ENCODE data around the gene FBXO33. TPM values are rescaled to one million over a fixed set of nuclear protein-coding genes. Genes with fewer than 3 reads are reported as not detected.
A peak's percentile ranks its signal among the peaks of the same experiment; 100 is the strongest.

FBXO33 gene
- total RNA-seq, 1 experiment from 2014 or later, result 6.6 TPM

DNA sequence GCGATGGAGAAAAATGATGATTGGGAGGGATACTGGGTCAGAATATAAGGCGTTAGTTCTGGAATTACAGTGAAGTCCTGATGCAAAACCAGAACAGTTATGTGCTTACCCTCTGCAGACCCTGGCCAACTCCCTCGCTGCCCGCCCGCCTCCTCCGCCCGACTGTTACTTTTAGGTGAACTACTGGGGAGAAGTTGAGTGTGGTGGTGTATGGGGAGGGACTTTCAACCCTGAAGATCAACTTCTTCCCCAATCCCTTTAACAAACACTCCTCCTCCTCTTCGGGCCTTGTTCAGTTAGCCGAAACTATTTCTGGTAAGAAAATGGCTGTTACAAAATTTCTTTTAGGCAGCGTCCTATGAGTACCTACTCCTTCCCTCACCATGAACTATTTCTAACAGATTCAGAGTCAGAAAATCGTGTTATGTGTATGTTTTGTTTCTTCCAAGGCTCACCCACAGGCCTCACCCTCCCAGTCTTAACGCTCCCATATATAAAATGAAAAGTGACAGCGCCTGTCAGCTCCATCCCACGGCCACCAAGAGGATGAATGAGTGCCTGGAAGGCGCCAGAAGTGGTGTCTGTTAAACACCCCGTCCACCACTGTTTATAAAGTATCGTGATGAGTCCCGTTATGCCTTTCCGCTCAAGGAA, 1.3 kb downstream of the FBXO33 start:
- TSS peak; percentile 63 for BruUV-seq (replicated peaks)
- intact Hi-C loops (cut with micrococcal nuclease; ENCODE audit: unreplicated experiment) (loop anchor here (5.0 kb wide), 2 partner anchors 199 to 324 kb away; partner anchors contain the start of gene MIA2), in situ Hi-C loops (cut with HindIII; ENCODE audit: low pct_unique_long_range_greater_than_20kb, low sequenced_read_pairs) (no loop called here)
- Histone ChIP-seq H3K9me3 (ENCODE audit: control insufficient read depth, insufficient read depth, low read depth, low read length) (no peaks in the 10 kb centered on the region), H3K4me1 (ENCODE audit: control insufficient read depth, insufficient read depth, low read length) (peaks cover 18% of the 10 kb centered on the region), H3K27me3 (ENCODE audit: control insufficient read depth, insufficient read depth, low read length) (no peaks in the 10 kb centered on the region), H3K27ac (ENCODE audit: low read length) (peak overlapping the region; percentile 54), H3K4me3 (ENCODE audit: low read depth in 2 of 2, low read length in 2 of 2) (peak overlapping the region; percentile 72 to 79), H3K36me3 (ENCODE audit: control insufficient read depth, insufficient read depth, low read length) (no peaks in the 10 kb centered on the region; the same call in 1 of the 2 replicates)
- ChIA-PET POLR2A (interaction anchor here (0.5 kb wide), 1 partner anchor 36 kb away, joined by 3 read pairs; no protein-coding TSS in a partner anchor), CTCF (no interaction called here)
- ATAC-seq (no peak; the same call in 1 of the 2 replicates), DNase-seq (ENCODE audit: low read depth, low spot score) (no peak)
- TF ChIP-seq SIN3A (IDR thresholded peaks at IDR 0.05; ENCODE audit: borderline replicate concordance, insufficient read depth, low read depth, low read length), result no peak
- TF ChIP-seq, protein P1, sequence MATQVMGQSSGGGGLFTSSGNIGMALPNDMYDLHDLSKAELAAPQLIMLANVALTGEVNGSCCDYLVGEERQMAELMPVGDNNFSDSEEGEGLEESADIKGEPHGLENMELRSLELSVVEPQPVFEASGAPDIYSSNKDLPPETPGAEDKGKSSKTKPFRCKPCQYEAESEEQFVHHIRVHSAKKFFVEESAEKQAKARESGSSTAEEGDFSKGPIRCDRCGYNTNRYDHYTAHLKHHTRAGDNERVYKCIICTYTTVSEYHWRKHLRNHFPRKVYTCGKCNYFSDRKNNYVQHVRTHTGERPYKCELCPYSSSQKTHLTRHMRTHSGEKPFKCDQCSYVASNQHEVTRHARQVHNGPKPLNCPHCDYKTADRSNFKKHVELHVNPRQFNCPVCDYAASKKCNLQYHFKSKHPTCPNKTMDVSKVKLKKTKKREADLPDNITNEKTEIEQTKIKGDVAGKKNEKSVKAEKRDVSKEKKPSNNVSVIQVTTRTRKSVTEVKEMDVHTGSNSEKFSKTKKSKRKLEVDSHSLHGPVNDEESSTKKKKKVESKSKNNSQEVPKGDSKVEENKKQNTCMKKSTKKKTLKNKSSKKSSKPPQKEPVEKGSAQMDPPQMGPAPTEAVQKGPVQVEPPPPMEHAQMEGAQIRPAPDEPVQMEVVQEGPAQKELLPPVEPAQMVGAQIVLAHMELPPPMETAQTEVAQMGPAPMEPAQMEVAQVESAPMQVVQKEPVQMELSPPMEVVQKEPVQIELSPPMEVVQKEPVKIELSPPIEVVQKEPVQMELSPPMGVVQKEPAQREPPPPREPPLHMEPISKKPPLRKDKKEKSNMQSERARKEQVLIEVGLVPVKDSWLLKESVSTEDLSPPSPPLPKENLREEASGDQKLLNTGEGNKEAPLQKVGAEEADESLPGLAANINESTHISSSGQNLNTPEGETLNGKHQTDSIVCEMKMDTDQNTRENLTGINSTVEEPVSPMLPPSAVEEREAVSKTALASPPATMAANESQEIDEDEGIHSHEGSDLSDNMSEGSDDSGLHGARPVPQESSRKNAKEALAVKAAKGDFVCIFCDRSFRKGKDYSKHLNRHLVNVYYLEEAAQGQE (IDR thresholded peaks at IDR 0.05; ENCODE audit: insufficient read depth in 1 of 2, low read depth in 2 of 2, low read length in 1 of 2), result 0 out of 4 replicates have a peak, but pooled peaks of 1 of the 2 experiments have one; percentile 16

DNA sequence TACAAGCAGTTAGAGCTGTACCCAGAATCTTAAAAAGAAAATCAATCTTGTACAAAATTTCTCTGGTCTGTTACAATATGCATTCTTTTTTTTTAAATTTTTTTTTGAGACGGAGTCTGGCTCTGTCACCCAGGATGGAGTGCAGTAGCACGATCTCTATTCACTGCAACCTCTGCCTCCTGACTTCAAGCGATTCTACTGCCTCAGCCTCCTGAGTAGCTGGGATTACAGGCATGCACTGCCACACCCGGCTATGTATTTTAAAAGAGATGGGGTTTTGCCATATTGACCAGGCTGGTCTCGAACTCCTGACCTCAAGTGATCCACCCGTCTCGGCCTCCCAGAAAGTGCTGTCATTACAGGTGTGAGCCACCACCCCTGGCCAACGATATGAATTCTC, 4.1 kb downstream of the FBXO33 start:
- Histone ChIP-seq H3K9me3 (ENCODE audit: control insufficient read depth, insufficient read depth, low read depth, low read length) (no peaks in the 10 kb centered on the region), H3K27ac (ENCODE audit: low read length) (no peak overlapping the region), H3K27me3 (ENCODE audit: control insufficient read depth, insufficient read depth, low read length) (no peaks in the 10 kb centered on the region), H3K36me3 (ENCODE audit: control insufficient read depth, insufficient read depth, low read length) (no peaks in the 10 kb centered on the region; the same call in 1 of the 2 replicates), H3K4me1 (ENCODE audit: control insufficient read depth, insufficient read depth, low read length) (peaks cover 14% of the 10 kb centered on the region), H3K4me3 (ENCODE audit: low read depth in 2 of 2, low read length in 2 of 2) (no peak overlapping the region)
- ChIA-PET POLR2A (no interaction called here), CTCF (no interaction called here)
- no TSS peak for BruUV-seq (replicated peaks)
- intact Hi-C loops (cut with micrococcal nuclease; ENCODE audit: unreplicated experiment), result no loop called here
- no peak for ATAC-seq
- TF ChIP-seq, protein P2, sequence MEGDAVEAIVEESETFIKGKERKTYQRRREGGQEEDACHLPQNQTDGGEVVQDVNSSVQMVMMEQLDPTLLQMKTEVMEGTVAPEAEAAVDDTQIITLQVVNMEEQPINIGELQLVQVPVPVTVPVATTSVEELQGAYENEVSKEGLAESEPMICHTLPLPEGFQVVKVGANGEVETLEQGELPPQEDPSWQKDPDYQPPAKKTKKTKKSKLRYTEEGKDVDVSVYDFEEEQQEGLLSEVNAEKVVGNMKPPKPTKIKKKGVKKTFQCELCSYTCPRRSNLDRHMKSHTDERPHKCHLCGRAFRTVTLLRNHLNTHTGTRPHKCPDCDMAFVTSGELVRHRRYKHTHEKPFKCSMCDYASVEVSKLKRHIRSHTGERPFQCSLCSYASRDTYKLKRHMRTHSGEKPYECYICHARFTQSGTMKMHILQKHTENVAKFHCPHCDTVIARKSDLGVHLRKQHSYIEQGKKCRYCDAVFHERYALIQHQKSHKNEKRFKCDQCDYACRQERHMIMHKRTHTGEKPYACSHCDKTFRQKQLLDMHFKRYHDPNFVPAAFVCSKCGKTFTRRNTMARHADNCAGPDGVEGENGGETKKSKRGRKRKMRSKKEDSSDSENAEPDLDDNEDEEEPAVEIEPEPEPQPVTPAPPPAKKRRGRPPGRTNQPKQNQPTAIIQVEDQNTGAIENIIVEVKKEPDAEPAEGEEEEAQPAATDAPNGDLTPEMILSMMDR (IDR thresholded peaks at IDR 0.05), result no peak
- TF ChIP-seq SIN3A (IDR thresholded peaks at IDR 0.05; ENCODE audit: borderline replicate concordance, insufficient read depth, low read depth, low read length) (no peak), TCF7L2 (IDR thresholded peaks at IDR 0.05; ENCODE audit: low read depth, low read length) (no peak), POLR2AphosphoS5 (IDR thresholded peaks at IDR 0.05; ENCODE audit: low read depth, low read length) (no peak)
- TF ChIP-seq, protein P1 (IDR thresholded peaks at IDR 0.05; ENCODE audit: insufficient read depth in 1 of 2, low read depth in 2 of 2, low read length in 1 of 2), result no peak
- in situ Hi-C loops (cut with HindIII; ENCODE audit: low pct_unique_long_range_greater_than_20kb, low sequenced_read_pairs), result no loop called here
- no peak for DNase-seq (ENCODE audit: low read depth, low spot score)
